GM19025 (cell line): Measurements from ENCODE around the gene ACOT7.

Experiments used
- ATAC-seq: cut with Tn5 transposase; IDR thresholded peaks from one replicate; pipeline ENCODE4 v1.9.1; 2021; ENCODE audit warnings: mild to moderate bottlenecking, low read depth, moderate library complexity; ENCODE audit not compliant: unreplicated experiment

The ACOT7 gene

DNA sequence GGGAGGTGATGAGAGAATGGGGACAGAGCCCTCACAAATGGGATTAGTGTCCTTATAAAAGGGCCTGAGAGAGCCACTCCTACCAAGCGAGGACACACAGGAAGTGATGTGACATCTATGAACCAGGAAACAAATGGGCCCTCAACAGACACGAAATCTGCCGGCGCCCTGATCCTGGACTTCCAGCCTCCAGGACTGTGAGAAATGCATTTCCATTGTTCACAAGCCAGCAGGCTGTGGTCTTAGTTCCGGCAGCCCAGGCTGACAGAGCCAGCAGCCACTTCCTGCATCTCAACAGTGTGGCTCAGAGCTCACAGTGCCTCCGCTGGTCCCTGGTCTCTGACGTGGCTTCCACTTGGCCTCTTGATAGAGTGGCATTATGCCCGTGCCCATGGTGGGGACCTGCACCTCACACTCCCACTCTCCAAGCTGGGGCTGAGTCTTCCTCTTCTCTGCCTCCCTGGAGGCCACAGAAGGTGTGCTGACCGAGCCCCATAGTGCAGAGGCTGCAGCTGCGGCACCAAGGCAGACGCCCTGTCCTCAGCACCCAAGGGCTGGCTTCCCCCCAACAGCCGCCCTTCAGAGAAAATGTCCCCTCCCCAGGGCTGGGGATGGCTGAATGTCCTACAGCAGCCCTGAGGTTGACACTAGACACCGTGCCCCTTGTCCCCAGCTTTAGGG, 44.9 kb downstream of the ACOT7 start:
- no peak for ATAC-seq

DNA sequence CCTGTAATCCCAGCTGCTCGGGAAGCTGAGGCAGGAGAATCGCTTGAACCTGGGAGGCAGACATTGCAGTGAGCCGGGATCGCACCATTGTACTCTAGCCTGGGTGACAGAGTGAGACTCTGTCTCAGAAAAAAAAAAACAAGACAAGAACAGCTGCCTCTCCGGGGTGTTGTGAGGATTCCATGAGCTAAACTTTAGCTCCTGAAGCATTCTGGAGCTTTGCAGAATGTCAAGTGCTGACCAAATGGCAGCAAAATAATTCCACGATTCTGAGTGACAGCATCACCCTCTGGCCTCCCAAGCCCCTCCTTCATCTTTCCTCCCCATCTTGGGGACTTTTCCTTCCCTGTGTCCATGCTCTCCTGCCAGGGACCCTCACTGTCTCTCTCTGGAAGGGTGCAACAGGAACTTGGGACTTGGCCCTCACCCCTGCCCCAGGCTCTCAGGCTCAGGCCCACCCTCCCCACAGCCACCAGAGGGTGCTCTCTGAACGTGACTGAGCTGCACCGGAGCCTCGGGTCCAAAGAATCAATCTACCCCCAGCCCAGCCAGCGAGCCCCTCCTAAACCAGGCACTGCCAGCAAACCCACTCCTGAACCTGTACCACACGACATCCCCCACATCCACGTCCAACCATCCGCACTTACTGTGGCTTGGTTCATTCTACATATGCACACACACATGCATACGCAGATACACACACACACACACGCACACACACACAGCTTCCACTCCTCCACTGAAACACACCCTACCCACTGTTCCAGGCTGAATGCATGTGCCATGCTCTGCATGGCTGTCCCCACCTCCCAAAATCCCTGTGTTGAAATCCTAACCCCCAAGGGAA, 45.7 kb downstream of the ACOT7 start:
- no peak for ATAC-seq

DNA sequence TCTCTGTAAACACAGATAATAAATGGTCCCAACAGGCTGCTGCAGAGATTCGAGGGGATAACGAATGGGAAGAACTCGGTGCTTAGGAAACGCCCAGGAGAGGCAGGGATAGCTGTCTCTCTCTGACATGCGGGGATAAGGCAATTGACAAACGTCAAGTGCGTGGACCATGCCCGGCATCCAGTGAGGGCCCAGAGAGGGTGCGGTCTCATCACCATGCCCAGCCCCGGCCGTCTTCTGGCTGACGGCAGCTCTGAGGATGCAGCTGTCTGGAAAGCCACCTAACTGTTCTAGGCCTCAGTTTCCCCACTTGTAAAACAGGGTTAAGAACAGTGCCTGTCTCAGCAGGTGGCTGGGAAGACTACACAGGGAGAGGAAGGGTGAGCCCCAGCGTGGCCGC, 48.1 kb downstream of the ACOT7 start:
- no peak for ATAC-seq

DNA sequence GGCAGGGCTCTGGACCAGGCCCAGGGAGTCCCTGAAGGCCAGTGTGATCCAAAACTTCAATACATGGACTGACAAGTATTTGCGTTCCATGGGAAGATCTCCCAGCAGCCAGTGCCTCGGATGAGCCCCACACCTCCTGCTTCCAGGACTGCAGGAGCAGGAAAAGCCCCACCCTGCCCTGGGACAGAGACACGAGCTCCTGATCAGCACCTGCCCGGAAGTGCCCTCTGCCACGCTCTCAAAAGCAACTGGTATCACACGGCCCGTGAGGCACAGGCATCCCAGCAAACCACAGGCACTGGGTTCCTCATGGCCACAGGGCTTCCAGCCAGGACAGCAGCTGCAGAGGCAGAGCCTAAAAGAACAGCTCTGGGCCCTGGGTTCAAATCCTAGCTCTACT, 48.6 kb downstream of the ACOT7 start:
- ATAC-seq: no peak

DNA sequence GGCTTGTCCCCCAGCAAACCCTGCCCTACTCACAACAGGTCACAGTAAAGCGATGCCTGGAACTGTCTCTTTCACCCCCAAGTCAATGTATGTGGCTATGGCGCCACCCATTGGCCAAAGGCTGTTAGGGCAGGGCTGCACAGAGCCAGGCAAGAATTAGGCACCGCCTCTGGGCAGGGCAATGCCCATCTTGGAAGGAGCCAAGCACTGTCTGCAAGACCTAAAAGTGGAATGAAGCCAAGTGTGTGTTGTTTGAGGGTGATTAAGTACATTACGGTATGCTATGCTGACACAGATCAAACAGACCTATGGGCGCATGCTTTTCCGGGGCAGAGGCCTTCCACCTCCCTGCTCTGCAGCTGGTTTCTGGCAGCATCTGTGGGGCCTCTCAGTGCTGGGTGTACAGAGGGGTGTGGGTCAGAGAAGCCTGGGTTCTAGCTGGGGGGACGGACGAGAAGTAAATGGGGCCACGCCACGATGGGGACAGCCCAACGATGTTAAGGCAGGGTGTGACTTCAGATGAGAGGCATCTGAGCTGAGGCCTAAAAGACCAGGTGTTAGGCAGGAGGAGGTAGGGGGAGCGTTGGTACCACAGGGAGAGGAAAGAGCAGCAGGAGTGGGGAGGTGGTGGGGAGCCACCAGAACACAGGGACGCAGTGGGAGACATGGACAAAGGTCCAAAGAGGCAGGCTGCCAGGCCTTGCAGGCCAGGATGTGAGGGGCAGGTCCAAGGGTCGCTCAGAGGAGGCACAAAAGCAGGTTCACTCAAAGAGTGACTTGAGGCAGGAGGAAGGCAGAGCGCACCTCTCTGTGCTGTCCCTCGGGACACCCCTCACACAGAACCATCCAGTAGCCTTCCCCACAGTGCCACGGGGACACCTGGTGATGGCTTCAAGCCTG, 49.8 kb downstream of the ACOT7 start:
- ATAC-seq: no peak

DNA sequence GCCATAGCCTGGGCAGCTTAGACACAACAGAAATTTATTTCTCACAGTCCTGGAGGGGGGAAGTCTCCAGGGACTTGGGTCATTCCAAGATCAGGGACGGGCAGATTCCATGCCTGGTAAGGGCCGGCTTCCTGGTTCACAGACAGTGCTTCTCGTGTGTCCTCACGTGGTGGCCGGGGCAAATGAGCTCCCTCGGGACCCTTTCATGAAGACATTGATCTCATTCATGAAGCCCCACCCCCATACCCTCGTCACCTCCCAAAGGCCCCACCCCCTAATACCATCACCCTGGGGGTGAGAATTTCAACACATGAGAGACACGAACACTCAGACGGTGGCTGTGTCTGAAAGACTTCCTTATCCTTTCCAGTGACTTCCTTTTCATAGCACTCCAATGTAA, 51.5 kb downstream of the ACOT7 start:
- ATAC-seq: no peak

GRCh38 chr1:6338695-6339094, 54.9 kb downstream of the ACOT7 start:
- no peak for ATAC-seq

DNA sequence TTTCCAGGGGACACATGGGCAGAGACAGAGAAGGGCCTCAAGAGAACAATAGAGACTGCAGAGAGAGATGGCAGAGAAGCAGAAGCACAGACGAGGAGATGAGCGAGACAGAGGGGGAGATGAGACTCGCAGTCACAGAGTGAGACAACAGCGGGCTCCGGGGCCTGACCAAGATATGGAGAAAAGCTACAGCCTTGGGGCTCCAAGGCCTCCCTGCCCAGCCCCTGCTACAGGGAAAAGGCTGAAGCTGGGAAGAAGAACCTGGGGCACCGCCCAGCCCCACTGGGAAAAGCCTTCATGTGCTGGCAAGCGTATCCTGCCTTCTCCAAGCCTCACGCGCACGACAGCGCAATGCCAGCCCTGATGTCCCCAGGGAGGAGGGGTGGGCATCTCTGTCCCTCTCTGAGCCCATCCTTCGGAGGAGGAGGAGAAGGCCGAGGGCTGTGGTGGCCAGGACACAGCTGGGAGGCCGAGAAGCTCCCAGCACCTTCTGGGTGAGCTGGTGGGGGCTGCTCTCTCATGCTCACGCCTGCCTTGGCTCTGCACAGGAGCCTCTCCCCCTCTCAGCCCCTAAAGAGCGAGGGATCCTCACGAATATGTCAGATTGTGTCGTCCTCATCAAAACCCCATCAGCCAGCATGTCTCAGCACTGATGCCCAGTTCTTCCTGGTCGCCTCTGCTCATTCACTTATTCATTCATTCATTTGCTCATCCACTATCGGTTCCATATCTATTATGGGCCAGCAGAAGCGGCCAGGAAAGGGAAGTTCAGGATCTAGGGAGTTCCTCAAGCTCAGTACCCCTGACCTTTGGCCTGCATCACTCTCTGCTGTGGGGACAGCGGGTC, 56.6 kb downstream of the ACOT7 start:
- no peak for ATAC-seq

DNA sequence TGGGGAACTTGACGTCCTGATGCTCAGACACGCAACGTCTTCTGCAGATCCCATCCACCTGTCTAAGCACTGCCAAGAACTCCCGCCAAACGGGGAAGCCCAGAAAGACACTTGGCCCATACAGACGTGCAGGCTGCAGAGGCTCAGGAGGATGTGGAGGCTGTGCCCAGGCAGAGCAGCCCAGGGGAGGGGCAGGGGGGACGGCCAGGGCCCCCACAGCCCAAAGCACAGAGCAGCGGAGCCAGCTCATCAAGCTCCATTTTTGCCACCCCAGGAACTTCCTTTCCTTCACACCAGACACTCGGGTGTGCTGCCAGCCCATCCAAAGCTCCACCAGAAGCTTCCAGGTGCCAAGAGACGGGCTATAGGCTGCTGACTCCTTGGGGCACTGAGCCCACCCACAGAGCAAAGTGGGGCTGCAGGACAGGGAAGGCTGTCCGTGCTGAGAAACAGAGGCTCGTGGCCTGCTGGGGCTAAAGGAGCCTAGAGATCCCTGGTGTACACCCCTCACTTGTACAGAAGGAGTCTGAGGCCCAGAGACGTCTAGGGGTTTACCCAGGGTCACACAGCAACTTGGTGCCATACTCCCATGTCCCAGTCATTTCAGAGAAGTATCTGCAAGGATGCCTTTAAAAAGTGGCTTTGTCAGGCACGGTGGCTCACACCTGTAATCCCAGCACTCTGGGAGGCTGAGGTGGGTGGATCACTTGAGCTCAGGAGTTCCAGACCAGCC, 59.1 kb downstream of the ACOT7 start:
- ATAC-seq: no peak

DNA sequence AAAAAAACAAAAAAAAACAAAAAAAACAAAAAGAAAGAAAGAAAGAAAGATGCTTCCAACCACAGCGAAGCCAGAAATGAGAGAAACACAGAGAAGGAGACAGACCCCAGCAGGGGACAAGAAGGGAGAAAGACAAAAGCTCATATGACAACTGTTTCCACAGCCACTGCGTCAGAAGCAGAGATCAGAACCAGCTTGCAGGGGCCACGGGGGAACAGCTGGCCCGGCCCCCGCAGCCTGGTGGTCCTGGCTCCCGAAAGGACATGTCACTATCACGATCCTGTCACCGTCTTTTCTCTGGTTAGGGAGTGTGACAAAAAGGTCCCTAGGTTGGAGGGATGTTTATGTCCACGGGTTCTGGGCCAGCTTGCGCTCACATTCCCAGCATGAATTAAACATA, 60.7 kb downstream of the ACOT7 start:
- ATAC-seq: no peak

GRCh38 chr1:6331543-6332273, 61.9 kb downstream of the ACOT7 start:
- no peak for ATAC-seq

GRCh38 chr1:6330410-6330911, 63.1 kb downstream of the ACOT7 start:
- no peak for ATAC-seq

GRCh38 chr1:6329851-6330250, 63.7 kb downstream of the ACOT7 start:
- no peak for ATAC-seq

DNA sequence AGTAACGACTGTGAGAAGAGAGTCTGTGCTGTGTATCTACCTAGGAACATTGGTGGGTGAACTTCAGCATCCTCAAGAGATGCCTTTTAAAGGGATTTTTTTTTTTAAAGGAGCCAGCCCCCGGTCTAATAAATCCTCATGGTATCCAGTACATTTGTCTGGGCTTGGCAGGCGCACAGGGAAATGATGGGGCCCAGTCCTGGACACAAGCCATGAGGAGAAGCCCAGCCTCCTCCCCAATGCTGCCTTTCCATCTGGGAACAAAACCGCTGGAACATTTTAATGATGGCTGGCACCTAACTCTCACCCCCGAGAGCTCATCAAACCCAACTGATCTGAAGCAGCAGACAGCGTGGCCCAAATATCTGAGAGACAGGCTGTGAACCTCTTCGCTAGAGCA, 64.2 kb downstream of the ACOT7 start:
- no peak for ATAC-seq

GRCh38 chr1:6328696-6329095, 64.9 kb downstream of the ACOT7 start:
- no peak for ATAC-seq

DNA sequence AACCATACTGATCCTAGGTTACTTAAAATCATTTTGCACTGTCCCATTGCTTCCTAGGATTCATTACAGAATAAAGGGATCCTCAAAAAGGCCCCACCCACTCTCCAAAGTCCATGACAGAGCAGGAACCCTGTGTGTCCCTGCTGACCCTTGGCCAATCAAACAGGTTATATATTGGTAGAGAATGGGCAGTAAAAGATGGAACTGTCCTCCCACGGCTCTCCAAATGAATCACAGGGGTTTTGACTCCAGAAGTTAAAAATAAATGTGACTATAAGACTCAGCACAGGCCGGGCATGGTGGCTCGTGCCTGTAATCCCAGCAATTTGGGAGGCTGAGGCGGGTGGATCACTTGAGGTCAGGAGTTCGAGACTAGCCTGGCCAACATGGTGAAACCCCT, 65.5 kb downstream of the ACOT7 start:
- ATAC-seq: no peak

DNA sequence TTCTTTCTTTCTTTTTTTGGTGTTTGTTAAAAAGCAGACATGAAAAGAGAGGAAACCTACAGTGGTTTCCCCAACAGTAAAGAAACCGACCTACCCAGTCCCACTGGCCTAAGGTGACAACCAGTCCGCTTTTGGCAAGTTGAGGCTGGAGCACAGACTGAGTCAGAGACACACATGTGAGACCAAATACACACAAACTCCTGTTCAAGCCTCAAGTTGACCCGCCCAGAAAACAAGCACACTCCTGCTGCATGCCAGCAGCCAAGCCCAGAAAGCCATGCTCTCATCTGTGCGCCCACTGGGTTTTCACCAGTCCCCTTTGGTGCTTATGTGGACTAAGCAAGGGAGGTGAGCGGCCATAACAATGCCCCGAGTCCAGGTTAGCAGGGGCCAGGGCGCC, 68.1 kb downstream of the ACOT7 start:
- no peak for ATAC-seq

DNA sequence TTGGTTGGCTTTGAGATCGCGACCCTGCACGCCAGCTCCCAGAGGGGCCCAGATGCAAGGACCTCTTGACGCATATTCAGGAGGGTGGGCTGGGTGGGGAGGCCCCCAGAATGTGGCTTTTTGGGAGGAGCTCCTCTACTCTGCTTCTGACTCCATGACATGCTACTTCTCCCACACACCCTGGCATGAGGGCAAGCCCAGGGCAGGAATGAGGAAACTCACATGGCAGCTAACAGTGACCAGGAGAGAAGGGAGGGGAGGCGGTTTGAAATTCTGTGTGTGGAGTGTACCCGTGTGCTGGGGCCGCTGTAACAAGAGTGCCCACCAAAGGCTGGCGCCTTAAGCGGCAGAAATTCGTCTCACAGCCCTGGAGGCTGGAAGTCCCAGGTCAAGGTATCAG, 71.4 kb downstream of the ACOT7 start:
- ATAC-seq: no peak

DNA sequence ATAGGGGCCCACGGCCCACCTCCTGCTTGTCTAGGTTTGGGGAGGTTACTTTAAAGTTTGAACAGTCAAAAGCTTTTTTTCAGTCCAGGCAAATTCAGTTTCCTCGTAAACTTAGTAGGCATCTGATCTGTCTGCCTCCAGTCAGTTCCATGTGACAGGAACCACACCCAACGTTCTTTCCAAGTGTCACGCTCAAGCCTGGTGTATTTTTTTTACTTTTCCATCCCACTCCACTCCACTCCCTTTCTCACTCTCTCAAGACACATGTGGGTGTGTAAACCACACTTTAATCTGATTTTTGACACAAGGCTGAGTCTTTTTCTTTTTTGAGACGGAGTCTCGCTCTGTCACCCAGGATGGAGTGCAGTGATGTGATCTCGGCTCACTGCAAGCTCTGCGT, 72.4 kb downstream of the ACOT7 start:
- no peak for ATAC-seq
